GM21529 (cell line): ENCODE results near the gene NFKBIL1.
"Not testable (repeated sequence)": the region's sequence is repeated elsewhere in the genome, so short reads cannot be mapped to it uniquely, and the experiment has no call there.

Experiments
- ATAC-seq: cut with Tn5 transposase; IDR thresholded peaks from one replicate; pipeline ENCODE4 v1.9.1; 2021; ENCODE audit not compliant: unreplicated experiment

The NFKBIL1 gene

GRCh38 chr6:31546958-31547726 lies at the start of gene NFKBIL1:
TSS of gene NFKBIL1 (plus strand) at chr6:31547608. CDS start at chr6:31547695, 87 bp downstream.
- peak; percentile 72 for ATAC-seq

- no peak for ATAC-seq
Measured at GRCh38 chr6:31498748-31499147, 48.7 kb upstream of the NFKBIL1 start.

GRCh38 chr6:31499648-31500047 lies 47.8 kb upstream of the NFKBIL1 start:
- ATAC-seq, result not testable (repeated sequence)

- no peak for ATAC-seq
Measured at GRCh38 chr6:31502586-31502985, 44.8 kb upstream of the NFKBIL1 start.

GRCh38 chr6:31509036-31509435 lies 38.4 kb upstream of the NFKBIL1 start:
- not testable (repeated sequence) for ATAC-seq

- ATAC-seq, result no peak
Measured at GRCh38 chr6:31510007-31510406, 37.4 kb upstream of the NFKBIL1 start.

GRCh38 chr6:31513456-31514165 lies 33.8 kb upstream of the NFKBIL1 start:
- no peak for ATAC-seq

- ATAC-seq, result no peak
Measured at GRCh38 chr6:31521835-31522234, 25.6 kb upstream of the NFKBIL1 start.

- ATAC-seq, result no peak
Measured at GRCh38 chr6:31525553-31525931, 21.9 kb upstream of the NFKBIL1 start.

GRCh38 chr6:31525932-31526591 lies 21.3 kb upstream of the NFKBIL1 start:
- ATAC-seq, result no peak

- ATAC-seq, result no peak
Measured at GRCh38 chr6:31528307-31528777, 19.1 kb upstream of the NFKBIL1 start.

GRCh38 chr6:31528821-31529328 lies 18.5 kb upstream of the NFKBIL1 start, which contains the start of gene MCCD1:
TSS of gene MCCD1 (plus strand) at chr6:31528962. CDS start at chr6:31529015, 53 bp downstream.
- ATAC-seq, result no peak

GRCh38 chr6:31529329-31530150 lies 17.9 kb upstream of the NFKBIL1 start:
- no peak for ATAC-seq

GRCh38 chr6:31530659-31531058 lies 16.7 kb upstream of the NFKBIL1 start:
- ATAC-seq, result no peak

- no peak for ATAC-seq
Measured at GRCh38 chr6:31531162-31531561, 16.2 kb upstream of the NFKBIL1 start.

- ATAC-seq, result no peak
Measured at GRCh38 chr6:31531771-31532643, 15.4 kb upstream of the NFKBIL1 start.

GRCh38 chr6:31532644-31533454 lies 14.6 kb upstream of the NFKBIL1 start:
- no peak for ATAC-seq

GRCh38 chr6:31533455-31533841 lies 14.0 kb upstream of the NFKBIL1 start:
- ATAC-seq, result no peak

- no peak for ATAC-seq
Measured at GRCh38 chr6:31534011-31534410, 13.4 kb upstream of the NFKBIL1 start.
